Ureter (tissue), 1 donor: ENCODE measurements around the gene TOP1. TPM values are rescaled to one million over a fixed set of nuclear protein-coding genes. Genes with fewer than 3 reads are reported as not detected.

Source experiments
- DNase-seq: peaks from one replicate; pipeline ENCODE4 v3.0.0-alpha.2; 2020; ENCODE audit warnings: low spot score
- total RNA-seq: library from RNA; stranded (reverse); gene quantifications from one replicate; pipeline ENCODE4 v1.2.4, GENCODE V29; 2023
- donor health status: DM: yes; HTN: yes; CAD: no.

The TOP1 gene
- total RNA-seq, 1 donor from 2014 or later = 54.5 TPM

- no peak for DNase-seq
These were observed 114.7 kb downstream of the TOP1 start for GRCh38 chr20:41143354-41143753.

DNA sequence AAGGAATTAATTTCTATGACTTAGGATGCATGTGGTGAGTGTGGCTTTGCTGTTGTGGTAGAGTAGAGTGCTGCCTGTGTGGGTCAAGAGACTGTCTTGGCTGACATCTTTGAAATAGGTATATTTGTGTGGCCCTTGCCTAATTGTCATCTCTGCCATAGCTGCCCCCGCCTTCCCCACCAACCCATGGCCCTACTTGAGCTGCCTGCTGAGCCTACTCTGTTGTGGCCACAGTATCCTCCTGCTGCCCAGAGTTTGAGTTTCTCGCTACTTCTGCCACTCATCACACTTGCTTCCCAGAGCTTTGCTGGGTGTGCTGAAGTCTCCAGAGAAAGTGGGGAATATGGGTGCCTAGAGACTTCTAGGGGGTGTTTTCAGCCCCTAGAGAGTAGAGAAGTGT lies 116.7 kb downstream of the TOP1 start:
- DNase-seq = no peak

DNA sequence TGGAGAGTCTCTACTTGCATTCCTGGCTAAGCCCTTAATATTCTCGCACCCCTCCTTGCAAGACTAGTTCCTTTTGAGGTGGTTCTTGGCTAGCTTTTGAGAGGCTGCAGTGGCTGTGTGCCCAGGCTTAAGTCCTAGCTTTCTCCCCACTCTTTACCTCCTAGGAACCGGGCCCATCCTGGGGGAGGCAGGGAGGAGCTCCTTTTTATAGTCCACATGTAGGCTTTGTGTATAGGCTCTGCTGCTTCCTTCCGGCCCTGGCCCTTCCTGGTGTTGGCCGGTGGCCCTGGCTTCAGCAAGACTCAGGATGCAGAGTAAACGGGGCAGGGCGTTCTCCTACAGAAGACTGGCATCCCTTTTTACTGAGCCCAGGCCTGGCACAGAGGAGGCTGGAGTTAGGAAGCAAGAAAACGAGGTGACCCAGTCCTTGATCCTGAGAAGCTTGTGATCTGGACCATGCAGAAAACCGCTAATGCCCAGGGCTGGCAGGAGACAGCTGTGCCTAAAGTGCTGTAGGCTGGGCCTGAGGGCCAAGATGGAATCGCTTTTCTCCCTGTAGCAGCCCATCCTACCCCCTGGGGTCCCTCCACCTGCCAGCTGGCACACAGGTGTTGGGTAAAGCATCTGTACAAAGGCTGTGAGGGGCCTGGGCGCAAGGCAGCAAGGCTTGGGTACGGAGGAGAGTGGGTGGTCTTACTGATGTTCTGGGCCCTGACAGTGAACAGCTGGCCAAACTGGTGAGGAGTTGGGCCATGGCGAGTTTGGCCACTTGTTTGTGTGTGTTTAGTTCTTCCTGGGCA lies 117.4 kb downstream of the TOP1 start:
- no peak for DNase-seq

DNA sequence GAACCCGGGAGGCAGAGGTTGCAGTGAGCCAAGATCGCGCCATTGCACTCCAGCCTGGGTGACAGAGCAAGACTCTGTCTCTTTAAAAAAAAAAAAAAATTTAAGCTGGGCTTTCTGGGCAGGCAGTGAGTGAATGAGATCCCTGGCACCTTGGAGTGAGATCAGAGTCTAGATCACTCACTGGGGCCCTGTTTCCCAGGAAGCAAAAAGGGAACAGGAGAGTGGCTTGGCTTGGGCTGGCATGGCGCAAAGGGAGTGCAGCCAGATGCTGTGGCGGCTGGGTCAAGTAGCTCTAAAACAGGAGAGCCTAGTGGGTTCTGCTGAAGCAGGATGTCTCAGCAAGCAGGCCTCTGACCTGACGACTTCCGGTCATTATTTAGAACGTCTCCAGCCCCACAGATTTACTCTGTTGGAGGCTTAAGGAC lies 119.2 kb downstream of the TOP1 start:
- no peak for DNase-seq

DNA sequence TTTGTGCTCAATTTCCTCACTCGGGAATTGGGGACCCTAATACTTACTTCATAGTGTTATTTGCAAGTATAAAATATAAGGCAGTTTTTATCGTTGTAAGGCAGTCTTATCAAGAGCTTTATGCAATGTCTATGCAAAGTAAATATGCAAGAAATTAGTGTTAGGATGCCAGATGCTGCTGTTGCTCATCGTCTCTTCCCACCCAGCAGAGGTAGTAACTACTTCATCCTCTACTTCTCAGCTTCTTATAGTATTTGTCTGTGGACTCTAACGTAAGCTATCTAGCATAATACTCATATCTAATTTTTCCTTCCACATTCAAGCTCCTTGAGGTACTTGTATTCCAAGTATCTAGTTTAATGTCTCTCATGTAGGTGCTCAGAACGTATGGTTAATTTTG lies 120.3 kb downstream of the TOP1 start:
- no peak for DNase-seq

DNA sequence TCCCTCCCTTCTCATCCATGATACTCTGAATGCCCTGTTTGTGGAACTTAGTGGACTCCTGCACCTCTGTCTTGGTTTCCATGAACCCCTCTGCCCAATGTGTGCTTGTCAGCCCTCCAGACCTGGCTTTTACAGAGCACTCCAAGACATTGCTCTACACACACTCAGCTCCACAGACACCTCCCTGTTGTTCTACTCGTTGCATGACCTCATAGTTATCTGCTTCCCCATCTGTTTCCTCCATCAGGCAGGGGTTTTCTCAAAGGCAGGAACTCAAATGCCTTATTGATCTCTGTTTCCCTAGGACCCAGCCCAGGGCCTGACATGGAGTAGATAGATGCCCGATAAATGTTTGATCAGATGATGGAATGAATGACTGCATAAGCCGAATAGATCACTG lies 122.0 kb downstream of the TOP1 start:
- DNase-seq = no peak

- DNase-seq = no peak
These were observed 122.7 kb downstream of the TOP1 start for GRCh38 chr20:41151134-41151869.

- DNase-seq = no peak
These were observed 123.6 kb downstream of the TOP1 start for GRCh38 chr20:41152108-41152757.

DNA sequence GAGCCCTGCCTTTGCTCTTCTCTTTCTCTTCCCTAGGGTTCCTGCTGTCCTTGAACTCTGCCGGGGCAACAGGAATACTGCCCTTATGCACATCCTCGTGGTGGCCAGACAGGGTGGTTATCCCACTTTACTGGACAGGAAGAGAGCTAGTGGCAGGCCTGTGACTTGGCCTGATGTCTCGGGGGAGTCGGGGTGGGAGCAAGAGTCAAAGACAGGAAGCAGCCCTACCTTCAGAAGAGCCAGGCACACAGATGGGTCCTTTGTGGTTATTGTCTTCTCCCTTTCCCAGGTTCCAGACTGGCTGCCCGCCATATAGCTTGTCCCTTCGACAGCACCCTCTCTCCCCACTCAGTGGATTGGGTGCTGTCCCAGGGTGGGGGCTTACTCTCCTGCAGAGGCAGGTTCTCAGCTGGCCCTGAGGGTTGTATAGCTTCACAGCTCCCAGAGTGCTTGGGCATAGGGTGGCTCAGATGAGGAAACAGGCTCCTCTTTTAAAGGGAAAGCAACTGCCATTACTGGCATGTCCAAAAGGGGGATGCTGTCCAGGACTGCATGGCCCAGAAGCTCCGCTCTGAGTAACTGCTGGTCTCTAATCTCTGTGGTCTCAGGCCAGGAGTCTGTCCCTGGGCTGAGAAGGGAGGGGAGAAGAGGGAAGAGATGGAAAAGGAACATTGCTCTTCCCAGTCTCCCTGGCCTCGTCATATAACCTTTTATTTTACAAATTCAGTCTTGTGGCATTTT lies 126.0 kb downstream of the TOP1 start:
- no peak for DNase-seq

- no peak for DNase-seq
These were observed 126.6 kb downstream of the TOP1 start for GRCh38 chr20:41155261-41155660.

GRCh38 chr20:41158082-41158625 lies 129.5 kb downstream of the TOP1 start:
- DNase-seq = no peak

- no peak for DNase-seq
These were observed 130.9 kb downstream of the TOP1 start for GRCh38 chr20:41159547-41159946.

GRCh38 chr20:41160686-41161085 lies 132.1 kb downstream of the TOP1 start:
- DNase-seq = no peak

- no peak for DNase-seq
These were observed 133.3 kb downstream of the TOP1 start for GRCh38 chr20:41161886-41162285.

- no peak for DNase-seq
These were observed 133.8 kb downstream of the TOP1 start for GRCh38 chr20:41162396-41162795.

GRCh38 chr20:41163821-41164220 lies 135.2 kb downstream of the TOP1 start:
- DNase-seq = no peak

DNA sequence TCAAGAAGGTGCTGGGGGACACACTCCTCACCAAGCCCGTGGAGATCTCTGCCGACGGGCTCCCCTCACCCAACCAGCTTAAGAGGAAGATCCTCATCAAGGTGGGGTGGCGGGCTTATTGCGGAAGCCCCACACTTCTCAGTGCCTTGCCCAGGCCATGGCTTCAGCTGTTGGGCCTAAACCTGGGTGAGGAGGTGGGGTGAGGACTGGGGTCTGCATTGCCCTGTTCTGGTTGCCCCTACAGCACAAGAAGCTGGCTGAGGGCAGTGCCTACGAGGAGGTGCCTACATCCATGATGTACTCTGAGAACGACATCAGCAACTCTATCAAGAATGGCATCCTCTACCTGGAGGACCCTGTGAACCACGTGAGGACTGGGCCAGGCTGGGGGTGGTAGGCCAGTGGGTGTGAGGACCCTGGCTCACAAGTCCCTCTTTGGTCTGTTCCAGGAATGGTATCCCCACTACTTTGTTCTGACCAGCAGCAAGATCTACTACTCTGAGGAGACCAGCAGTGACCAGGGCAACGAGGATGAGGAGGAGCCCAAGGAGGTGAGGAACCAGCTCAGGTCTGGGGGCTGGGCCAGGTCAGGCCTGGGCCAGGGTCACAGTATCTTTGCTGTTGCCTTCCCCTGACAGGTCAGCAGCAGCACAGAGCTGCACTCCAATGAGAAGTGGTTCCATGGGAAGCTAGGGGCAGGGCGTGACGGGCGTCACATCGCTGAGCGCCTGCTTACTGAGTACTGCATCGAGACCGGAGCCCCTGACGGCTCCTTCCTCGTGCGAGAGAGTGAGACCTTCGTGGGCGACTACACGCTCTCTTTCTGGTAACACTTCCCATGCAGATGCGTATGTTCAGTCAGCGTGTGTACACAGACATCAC lies 136.6 kb downstream of the TOP1 start:
- no peak for DNase-seq

GRCh38 chr20:41166201-41167117 lies 137.8 kb downstream of the TOP1 start:
- no peak for DNase-seq

DNA sequence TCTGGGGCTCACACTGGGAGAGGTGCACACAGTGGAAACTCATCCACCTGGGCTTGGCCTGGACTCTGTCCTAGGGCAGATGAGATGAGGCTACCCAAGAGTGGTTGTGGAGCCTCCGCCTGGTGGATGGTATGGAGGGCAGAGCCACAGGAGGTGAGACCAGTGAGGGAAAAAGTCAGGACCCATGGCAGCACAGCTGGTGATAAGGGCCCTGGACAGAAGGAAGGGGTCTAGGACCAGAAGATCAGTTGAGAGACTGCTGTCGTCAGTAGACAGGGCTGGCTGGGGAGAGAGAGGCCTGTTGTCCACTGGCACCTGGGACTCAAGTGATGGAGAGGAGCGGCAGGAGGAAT lies 138.5 kb downstream of the TOP1 start:
- DNase-seq = no peak
